ENCODE results near the gene SHTN1.

SHTN1 gene

GRCh38 chr10:116998172-116998571 is 6.8 kb downstream of the SHTN1 start:
- ATAC-seq: no peak
- no peak for TF ChIP-seq ESRRG (CRISPR knock-in tag; IDR thresholded peaks at IDR 0.05)
- no peak for TF ChIP-seq RARB (CRISPR knock-in tag; IDR thresholded peaks at IDR 0.05)
- TF ChIP-seq, protein P1, sequence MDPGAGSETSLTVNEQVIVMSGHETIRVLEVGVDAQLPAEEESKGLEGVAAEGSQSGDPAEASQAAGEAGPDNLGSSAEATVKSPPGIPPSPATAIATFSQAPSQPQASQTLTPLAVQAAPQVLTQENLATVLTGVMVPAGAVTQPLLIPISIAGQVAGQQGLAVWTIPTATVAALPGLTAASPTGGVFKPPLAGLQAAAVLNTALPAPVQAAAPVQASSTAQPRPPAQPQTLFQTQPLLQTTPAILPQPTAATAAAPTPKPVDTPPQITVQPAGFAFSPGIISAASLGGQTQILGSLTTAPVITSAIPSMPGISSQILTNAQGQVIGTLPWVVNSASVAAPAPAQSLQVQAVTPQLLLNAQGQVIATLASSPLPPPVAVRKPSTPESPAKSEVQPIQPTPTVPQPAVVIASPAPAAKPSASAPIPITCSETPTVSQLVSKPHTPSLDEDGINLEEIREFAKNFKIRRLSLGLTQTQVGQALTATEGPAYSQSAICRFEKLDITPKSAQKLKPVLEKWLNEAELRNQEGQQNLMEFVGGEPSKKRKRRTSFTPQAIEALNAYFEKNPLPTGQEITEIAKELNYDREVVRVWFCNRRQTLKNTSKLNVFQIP (CRISPR knock-in tag; IDR thresholded peaks at IDR 0.05; ENCODE audit: borderline replicate concordance, low read depth): no peak

GRCh38 chr10:116997015-116997414 is 8.0 kb downstream of the SHTN1 start:
- TF ChIP-seq BACH2 (CRISPR knock-in tag; IDR thresholded peaks at IDR 0.05; ENCODE audit: borderline replicate concordance): no peak
- TF ChIP-seq OSR1 (CRISPR knock-in tag; IDR thresholded peaks at IDR 0.05): no peak
- TF ChIP-seq RARB (CRISPR knock-in tag; IDR thresholded peaks at IDR 0.05): no peak
- TF ChIP-seq CSDC2 (CRISPR knock-in tag; IDR thresholded peaks at IDR 0.05): no peak
- no peak for TF ChIP-seq ESRRG (CRISPR knock-in tag; IDR thresholded peaks at IDR 0.05)
- no peak for TF ChIP-seq ZC3H10 (CRISPR knock-in tag; IDR thresholded peaks at IDR 0.05)
- TF ChIP-seq, protein P1 (CRISPR knock-in tag; IDR thresholded peaks at IDR 0.05; ENCODE audit: borderline replicate concordance, low read depth): no peak
- no peak for TF ChIP-seq ZFP30 (CRISPR knock-in tag; IDR thresholded peaks at IDR 0.05)
- TF ChIP-seq ZFP3 (CRISPR knock-in tag; IDR thresholded peaks at IDR 0.05): no peak
- no peak for TF ChIP-seq GLIS3 (CRISPR knock-in tag; IDR thresholded peaks at IDR 0.05)
- TF ChIP-seq SNAI2 (CRISPR knock-in tag; IDR thresholded peaks at IDR 0.05): no peak
- no peak for TF ChIP-seq ZNF8 (CRISPR knock-in tag; IDR thresholded peaks at IDR 0.05)
- TF ChIP-seq, protein P2, sequence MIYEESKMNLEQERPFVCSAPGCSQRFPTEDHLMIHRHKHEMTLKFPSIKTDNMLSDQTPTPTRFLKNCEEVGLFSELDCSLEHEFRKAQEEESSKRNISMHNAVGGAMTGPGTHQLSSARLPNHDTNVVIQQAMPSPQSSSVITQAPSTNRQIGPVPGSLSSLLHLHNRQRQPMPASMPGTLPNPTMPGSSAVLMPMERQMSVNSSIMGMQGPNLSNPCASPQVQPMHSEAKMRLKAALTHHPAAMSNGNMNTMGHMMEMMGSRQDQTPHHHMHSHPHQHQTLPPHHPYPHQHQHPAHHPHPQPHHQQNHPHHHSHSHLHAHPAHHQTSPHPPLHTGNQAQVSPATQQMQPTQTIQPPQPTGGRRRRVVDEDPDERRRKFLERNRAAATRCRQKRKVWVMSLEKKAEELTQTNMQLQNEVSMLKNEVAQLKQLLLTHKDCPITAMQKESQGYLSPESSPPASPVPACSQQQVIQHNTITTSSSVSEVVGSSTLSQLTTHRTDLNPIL (CRISPR knock-in tag; IDR thresholded peaks at IDR 0.05; ENCODE audit: low read depth): no peak
- no peak for TF ChIP-seq ARNTL (CRISPR knock-in tag; IDR thresholded peaks at IDR 0.05; ENCODE audit: borderline replicate concordance, low read depth)
- no peak for TF ChIP-seq ISL1 (CRISPR knock-in tag; IDR thresholded peaks at IDR 0.05)
- TF ChIP-seq, protein P3, sequence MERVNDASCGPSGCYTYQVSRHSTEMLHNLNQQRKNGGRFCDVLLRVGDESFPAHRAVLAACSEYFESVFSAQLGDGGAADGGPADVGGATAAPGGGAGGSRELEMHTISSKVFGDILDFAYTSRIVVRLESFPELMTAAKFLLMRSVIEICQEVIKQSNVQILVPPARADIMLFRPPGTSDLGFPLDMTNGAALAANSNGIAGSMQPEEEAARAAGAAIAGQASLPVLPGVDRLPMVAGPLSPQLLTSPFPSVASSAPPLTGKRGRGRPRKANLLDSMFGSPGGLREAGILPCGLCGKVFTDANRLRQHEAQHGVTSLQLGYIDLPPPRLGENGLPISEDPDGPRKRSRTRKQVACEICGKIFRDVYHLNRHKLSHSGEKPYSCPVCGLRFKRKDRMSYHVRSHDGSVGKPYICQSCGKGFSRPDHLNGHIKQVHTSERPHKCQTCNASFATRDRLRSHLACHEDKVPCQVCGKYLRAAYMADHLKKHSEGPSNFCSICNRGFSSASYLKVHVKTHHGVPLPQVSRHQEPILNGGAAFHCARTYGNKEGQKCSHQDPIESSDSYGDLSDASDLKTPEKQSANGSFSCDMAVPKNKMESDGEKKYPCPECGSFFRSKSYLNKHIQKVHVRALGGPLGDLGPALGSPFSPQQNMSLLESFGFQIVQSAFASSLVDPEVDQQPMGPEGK (CRISPR knock-in tag; IDR thresholded peaks at IDR 0.05; ENCODE audit: borderline replicate concordance): no peak
- no peak for ATAC-seq

DNA sequence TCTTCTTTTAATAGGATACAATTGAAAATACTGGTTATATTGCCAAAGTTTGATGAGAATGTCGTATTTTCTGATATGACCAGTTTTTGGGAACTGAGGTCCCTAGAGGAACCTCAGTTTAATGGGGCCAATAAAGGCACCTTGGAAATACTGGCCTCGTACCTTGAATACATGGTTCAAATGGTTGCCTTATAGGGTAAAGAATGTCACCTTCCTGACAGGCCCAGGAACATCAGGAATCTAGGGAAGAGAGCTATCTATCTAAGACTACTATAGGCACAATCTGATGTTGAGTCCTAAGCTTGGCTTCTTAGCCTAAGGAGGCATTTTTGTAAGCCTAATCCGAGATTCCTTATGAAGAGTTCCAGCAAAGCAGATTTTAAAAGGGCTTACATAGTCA is 9.3 kb downstream of the SHTN1 start:
- ATAC-seq: no peak
- TF ChIP-seq OSR1 (CRISPR knock-in tag; IDR thresholded peaks at IDR 0.05): no peak
- TF ChIP-seq CSDC2 (CRISPR knock-in tag; IDR thresholded peaks at IDR 0.05): no peak
- TF ChIP-seq, protein P2 (CRISPR knock-in tag; IDR thresholded peaks at IDR 0.05; ENCODE audit: low read depth): no peak
- no peak for TF ChIP-seq GLIS3 (CRISPR knock-in tag; IDR thresholded peaks at IDR 0.05)
- TF ChIP-seq TCF4 (CRISPR knock-in tag; IDR thresholded peaks at IDR 0.05; ENCODE audit: borderline replicate concordance): no peak
- no peak for TF ChIP-seq ARNTL (CRISPR knock-in tag; IDR thresholded peaks at IDR 0.05; ENCODE audit: borderline replicate concordance, low read depth)

DNA sequence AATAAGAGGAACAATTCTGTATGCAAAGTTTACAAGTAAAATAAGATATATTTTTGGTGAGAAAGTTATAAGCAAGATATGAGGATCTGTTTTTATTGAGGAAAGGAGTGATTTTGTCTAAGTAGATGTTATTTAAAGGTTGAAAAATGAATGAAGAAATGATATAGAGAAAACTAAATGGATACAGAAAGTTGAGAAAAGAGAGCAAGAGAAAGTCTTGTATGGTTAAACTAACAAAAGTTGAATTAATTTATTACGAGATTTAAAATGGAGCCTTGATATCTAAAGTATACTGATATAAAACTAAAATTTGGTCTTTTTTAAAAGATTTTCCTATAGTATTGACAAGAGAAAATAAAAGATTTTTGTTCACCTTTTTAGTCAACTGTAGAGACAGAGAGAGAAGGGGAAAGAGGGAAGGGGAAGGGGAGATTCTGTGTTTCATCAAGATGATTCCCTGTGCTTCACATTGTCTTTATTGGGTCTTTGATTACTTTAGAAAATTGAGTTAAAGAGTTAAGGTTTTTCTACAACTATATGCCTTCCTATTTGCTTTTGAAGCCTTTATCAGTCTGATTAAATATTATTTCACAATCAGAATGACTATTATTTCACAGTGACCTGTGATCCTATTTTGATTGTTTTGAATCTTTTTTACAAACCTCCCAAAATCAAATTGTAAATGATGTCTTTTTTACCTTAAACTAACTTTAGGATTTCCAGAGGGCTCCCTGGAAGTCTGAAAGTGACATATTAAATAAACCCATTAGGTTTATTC is 10.7 kb downstream of the SHTN1 start:
- no peak for ATAC-seq
- TF ChIP-seq OSR1 (CRISPR knock-in tag; IDR thresholded peaks at IDR 0.05) (no peak), ZNF70 (CRISPR knock-in tag; IDR thresholded peaks at IDR 0.05) (no peak), RARB (CRISPR knock-in tag; IDR thresholded peaks at IDR 0.05) (no peak), ZNF8 (CRISPR knock-in tag; IDR thresholded peaks at IDR 0.05) (no peak), ZC3H10 (CRISPR knock-in tag; IDR thresholded peaks at IDR 0.05) (no peak), ISL1 (CRISPR knock-in tag; IDR thresholded peaks at IDR 0.05) (no peak)
- TF ChIP-seq, protein P4, sequence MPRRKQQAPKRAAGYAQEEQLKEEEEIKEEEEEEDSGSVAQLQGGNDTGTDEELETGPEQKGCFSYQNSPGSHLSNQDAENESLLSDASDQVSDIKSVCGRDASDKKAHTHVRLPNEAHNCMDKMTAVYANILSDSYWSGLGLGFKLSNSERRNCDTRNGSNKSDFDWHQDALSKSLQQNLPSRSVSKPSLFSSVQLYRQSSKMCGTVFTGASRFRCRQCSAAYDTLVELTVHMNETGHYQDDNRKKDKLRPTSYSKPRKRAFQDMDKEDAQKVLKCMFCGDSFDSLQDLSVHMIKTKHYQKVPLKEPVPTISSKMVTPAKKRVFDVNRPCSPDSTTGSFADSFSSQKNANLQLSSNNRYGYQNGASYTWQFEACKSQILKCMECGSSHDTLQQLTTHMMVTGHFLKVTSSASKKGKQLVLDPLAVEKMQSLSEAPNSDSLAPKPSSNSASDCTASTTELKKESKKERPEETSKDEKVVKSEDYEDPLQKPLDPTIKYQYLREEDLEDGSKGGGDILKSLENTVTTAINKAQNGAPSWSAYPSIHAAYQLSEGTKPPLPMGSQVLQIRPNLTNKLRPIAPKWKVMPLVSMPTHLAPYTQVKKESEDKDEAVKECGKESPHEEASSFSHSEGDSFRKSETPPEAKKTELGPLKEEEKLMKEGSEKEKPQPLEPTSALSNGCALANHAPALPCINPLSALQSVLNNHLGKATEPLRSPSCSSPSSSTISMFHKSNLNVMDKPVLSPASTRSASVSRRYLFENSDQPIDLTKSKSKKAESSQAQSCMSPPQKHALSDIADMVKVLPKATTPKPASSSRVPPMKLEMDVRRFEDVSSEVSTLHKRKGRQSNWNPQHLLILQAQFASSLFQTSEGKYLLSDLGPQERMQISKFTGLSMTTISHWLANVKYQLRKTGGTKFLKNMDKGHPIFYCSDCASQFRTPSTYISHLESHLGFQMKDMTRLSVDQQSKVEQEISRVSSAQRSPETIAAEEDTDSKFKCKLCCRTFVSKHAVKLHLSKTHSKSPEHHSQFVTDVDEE (CRISPR knock-in tag; IDR thresholded peaks at IDR 0.05): no peak

All from SK-N-SH treated with all-trans-retinoic acid at 6 μM for 48 hours (cell line).